ENCODE data around the gene IL17C. TPM values are rescaled to one million over a fixed set of nuclear protein-coding genes. Genes with fewer than 3 reads are reported as not detected.

The IL17C gene
- total and polyA plus RNA-seq, 9 of the 15 experiments (the other 6 are each of a cell fraction or from before 2014, with no cell fraction given): not detected

GRCh38 chr16:88635671-88636319, 2.6 kb upstream of the IL17C start:
- no TSS peak for BruUV-seq (replicated peaks)
- no peaks in the 10 kb centered on the region for H3K9me1 ChIP-seq (ENCODE audit: control insufficient read depth, insufficient read depth, low read length)
- peaks cover 13 to 18% of the 10 kb centered on the region in 2 experiments; a peak in 3 of 5 replicates for H3K27me3 ChIP-seq (ENCODE audit: control insufficient read depth in 2 of 2, insufficient read depth in 2 of 2, low read length in 2 of 2)
- no peaks in the 10 kb centered on the region for H3K79me2 ChIP-seq (ENCODE audit: control insufficient read depth, insufficient read depth, low read length)
- no peaks in the 10 kb centered on the region for H3K9me3 ChIP-seq (replicated peaks; ENCODE audit: control insufficient read depth, insufficient read depth, low read depth, low read length)
- DNase-seq (ENCODE audit: extremely low read depth in 1 of 4, low spot score in 3 of 4) (no peak), ATAC-seq (no peak), FAIRE-seq (no peak)
- no peak overlapping the region for H3K27ac ChIP-seq (ENCODE audit: extremely low read depth, low read depth, low read length)
- H3K4me1 ChIP-seq (replicated peaks in 1 of 2; ENCODE audit: control insufficient read depth in 2 of 2, insufficient read depth in 2 of 2, low read length in 2 of 2): peaks cover 18 to 81% of the 10 kb centered on the region in 2 experiments
- H3K36me3 ChIP-seq (ENCODE audit: control insufficient read depth, insufficient read depth, low read length): peaks cover 26% of the 10 kb centered on the region; the same call in 1 of the 3 replicates
- no peak overlapping the region for H3K4me2 ChIP-seq (ENCODE audit: insufficient read depth, low read length)
- no peak overlapping the region for H2AFZ ChIP-seq (ENCODE audit: low read depth, low read length)
- in situ Hi-C loops (cut with MboI): no loop called here
- intact Hi-C loops (cut with micrococcal nuclease): no loop called here
- H4K20me1 ChIP-seq (replicated peaks; ENCODE audit: control insufficient read depth, insufficient read depth, low read length): peaks cover 10% of the 10 kb centered on the region; the same call in 1 of the 2 replicates
- ChIA-PET CTCF (ENCODE audit: low intra/inter-chr PET ratio) (no interaction called here), POLR2A (no interaction called here)
- H3K4me3 ChIP-seq: no peak overlapping the region
- no peak overlapping the region; a peak in 1 of 4 replicates for H3K9ac ChIP-seq (ENCODE audit: insufficient read depth in 1 of 2, low read depth in 2 of 2, low read length in 2 of 2)
- 84% methylated on average over 13 of the region's 17 CpGs for WGBS (ENCODE audit: insufficient coverage, low coverage, missing lambda C conversion rate)
- TF ChIP-seq EGR1 (conservative IDR thresholded peaks at IDR 0.05) (no peak), ZBTB2 (IDR thresholded peaks at IDR 0.05) (no peak), PCBP1 (IDR thresholded peaks at IDR 0.05; ENCODE audit: low read depth, low read length, poor library complexity, severe bottlenecking) (no peak), ELF2 (CRISPR knock-in tag; IDR thresholded peaks at IDR 0.05) (no peak), ETV1 (tag; conservative IDR thresholded peaks at IDR 0.05; ENCODE audit: low read depth) (no peak), MLX (CRISPR knock-in tag; conservative IDR thresholded peaks at IDR 0.05) (no peak), ZKSCAN1 (IDR thresholded peaks at IDR 0.05; ENCODE audit: low read depth, low read length) (no peak), HDGF (IDR thresholded peaks at IDR 0.05) (no peak), RBM22 (IDR thresholded peaks at IDR 0.05; ENCODE audit: low read depth, low read length, poor library complexity, severe bottlenecking) (no peak), NR2C2 (CRISPR knock-in tag; IDR thresholded peaks at IDR 0.05) (no peak), NR2C2 (tag; IDR thresholded peaks at IDR 0.05) (no peak), CBX2 (IDR thresholded peaks at IDR 0.05; ENCODE audit: insufficient read depth, low read length, poor library complexity, severe bottlenecking) (no peak), RERE (CRISPR knock-in tag; IDR thresholded peaks at IDR 0.05; ENCODE audit: borderline replicate concordance) (no peak), IFI16 (CRISPR knock-in tag; IDR thresholded peaks at IDR 0.05) (no peak), THRAP3 (IDR thresholded peaks at IDR 0.05; ENCODE audit: borderline replicate concordance) (no peak), NR3C1 (CRISPR knock-in tag; IDR thresholded peaks at IDR 0.05) (no peak)

Measured in K562 (cell line).